Activated CD4-positive, alpha-beta T cell treated with anti-CD3 and anti-CD28 coated beads for 36 hours (primary cell): ENCODE data around the gene FCN1. TPM values are rescaled to one million over a fixed set of nuclear protein-coding genes. Genes with fewer than 3 reads are reported as not detected.

Experiments used
- ATAC-seq: fragments of 200-7000 bp; cut with Tn5 transposase; one replicate; pipeline ENCODE4 v1.10.0; 2021; ENCODE audit warnings: mild to moderate bottlenecking, moderate library complexity
- CTCF ChIA-PET: fragments of 350-600 bp; sonication (Branson Sonifier 250); formaldehyde crosslinking; loops from one replicate; lab custom pipeline; 2021; ENCODE audit warnings: antibody characterized with exemption; lab: Charles Lee
- POLR2A ChIA-PET: fragments of 350-600 bp; sonication (Branson Sonifier 250); formaldehyde crosslinking; loops from one replicate; lab custom pipeline; 2021; ENCODE audit warnings: antibody characterized with exemption, inconsistent platforms; lab: Charles Lee
- DNase-seq: peaks from one replicate; pipeline ENCODE4 v3.0.0-alpha.2; 2020
- H3K27ac Mint-ChIP-seq: one replicate; pipeline ENCODE4 v1.8.0; 2021; ENCODE audit warnings: mixed read lengths
- H3K27me3 Mint-ChIP-seq: one replicate; pipeline ENCODE4 v1.8.0; 2021; ENCODE audit warnings: mixed read lengths
- H3K36me3 Mint-ChIP-seq: one replicate; pipeline ENCODE4 v1.8.0; 2021; ENCODE audit warnings: low read depth, mixed read lengths
- H3K4me1 Mint-ChIP-seq: one replicate; pipeline ENCODE4 v1.8.0; 2021; ENCODE audit warnings: mixed read lengths
- H3K4me3 Mint-ChIP-seq: one replicate; pipeline ENCODE4 v1.8.0; 2021; ENCODE audit warnings: mild to moderate bottlenecking, moderate library complexity, mixed read lengths
- H3K9me3 Mint-ChIP-seq: one replicate; pipeline ENCODE4 v1.8.0; 2021; ENCODE audit warnings: low read depth, mixed read lengths
- intact Hi-C, 2 experiments: fragments of 100-400 bp; cut with DNase I in 1 of 2; cut with micrococcal nuclease in 1 of 2; formaldehyde crosslinking; loops; one replicate each; pipeline versions ENCODE4 v1.14.2 to v1.15.1; 2022 to 2024; cut with DNase I, micrococcal nuclease
- total RNA-seq, 2 experiments: library from RNA; stranded (reverse); gene quantifications; one replicate each; pipeline ENCODE4 v1.2.3, GENCODE V29; 2021

The FCN1 gene
- not detected for total RNA-seq

GRCh38 chr9:134917431-134918373 lies at the start of gene FCN1:
Gene FCN1, minus strand, starts transcription at chr9:134917912. Its CDS starts 41 bp downstream, at chr9:134917871.
- ATAC-seq = no peak
- Mint-ChIP-seq H3K27me3 (no peaks in the 10 kb centered on the region), H3K4me1 (no peaks in the 10 kb centered on the region), H3K4me3 (no peak within 1 kb of the TSS), H3K9me3 (peaks cover 5% of the 10 kb centered on the region), H3K27ac (no peak within 1 kb of the TSS), H3K36me3 (no peaks in the 10 kb centered on the region)
- intact Hi-C loops = no loop called here
- DNase-seq = no peak
- ChIA-PET POLR2A (no interaction called here), CTCF (no interaction called here)

GRCh38 chr9:134966697-134967546 lies 49.2 kb upstream of the FCN1 start:
- H3K36me3 Mint-ChIP-seq = no peaks in the 10 kb centered on the region
- ATAC-seq = no peak
- no peak overlapping the region for H3K4me3 Mint-ChIP-seq
- intact Hi-C loops = no loop called here
- CTCF ChIA-PET = no interaction called here
- no peak overlapping the region for H3K27ac Mint-ChIP-seq
- no peak for DNase-seq
- POLR2A ChIA-PET = no interaction called here
- H3K4me1 Mint-ChIP-seq = no peaks in the 10 kb centered on the region
- no peaks in the 10 kb centered on the region for H3K9me3 Mint-ChIP-seq
- H3K27me3 Mint-ChIP-seq = peaks cover 5% of the 10 kb centered on the region

- Mint-ChIP-seq H3K27me3 (peaks cover 4% of the 10 kb centered on the region), H3K27ac (no peak overlapping the region), H3K36me3 (no peaks in the 10 kb centered on the region), H3K9me3 (no peaks in the 10 kb centered on the region), H3K4me3 (no peak overlapping the region), H3K4me1 (no peaks in the 10 kb centered on the region)
- ATAC-seq (no peak), DNase-seq (no peak)
- CTCF ChIA-PET = no interaction called here
- intact Hi-C loops = no loop called here
- POLR2A ChIA-PET = no interaction called here
Measured at GRCh38 chr9:134966270-134966669, 48.6 kb upstream of the FCN1 start.

- H3K4me3 Mint-ChIP-seq = no peak overlapping the region
- CTCF ChIA-PET = no interaction called here
- H3K27me3 Mint-ChIP-seq = peaks cover 4% of the 10 kb centered on the region
- no peak for DNase-seq
- no peaks in the 10 kb centered on the region for H3K9me3 Mint-ChIP-seq
- no peaks in the 10 kb centered on the region for H3K4me1 Mint-ChIP-seq
- intact Hi-C loops = no loop called here
- POLR2A ChIA-PET = no interaction called here
- no peak for ATAC-seq
- H3K27ac Mint-ChIP-seq = no peak overlapping the region
- H3K36me3 Mint-ChIP-seq = no peaks in the 10 kb centered on the region
Measured at GRCh38 chr9:134965851-134966250, 48.1 kb upstream of the FCN1 start.

GRCh38 chr9:134965411-134965810 lies 47.7 kb upstream of the FCN1 start:
- H3K27me3 Mint-ChIP-seq = peaks cover 4% of the 10 kb centered on the region
- H3K4me1 Mint-ChIP-seq = no peaks in the 10 kb centered on the region
- ATAC-seq (no peak), DNase-seq (no peak)
- ChIA-PET POLR2A (no interaction called here), CTCF (no interaction called here)
- H3K36me3 Mint-ChIP-seq = no peaks in the 10 kb centered on the region
- no peaks in the 10 kb centered on the region for H3K9me3 Mint-ChIP-seq
- no peak overlapping the region for H3K4me3 Mint-ChIP-seq
- intact Hi-C loops = no loop called here
- no peak overlapping the region for H3K27ac Mint-ChIP-seq

GRCh38 chr9:134964271-134965055 lies 46.8 kb upstream of the FCN1 start:
- no peaks in the 10 kb centered on the region for H3K27me3 Mint-ChIP-seq
- no peaks in the 10 kb centered on the region for H3K36me3 Mint-ChIP-seq
- no peak for ATAC-seq
- POLR2A ChIA-PET = no interaction called here
- no peak overlapping the region for H3K4me3 Mint-ChIP-seq
- no peak overlapping the region for H3K27ac Mint-ChIP-seq
- H3K9me3 Mint-ChIP-seq = no peaks in the 10 kb centered on the region
- DNase-seq = no peak
- CTCF ChIA-PET = no interaction called here
- intact Hi-C loops = no loop called here
- H3K4me1 Mint-ChIP-seq = no peaks in the 10 kb centered on the region

- intact Hi-C loops = no loop called here
- no peaks in the 10 kb centered on the region for H3K27me3 Mint-ChIP-seq
- no peaks in the 10 kb centered on the region for H3K36me3 Mint-ChIP-seq
- no peak for DNase-seq
- no peak for ATAC-seq
- H3K9me3 Mint-ChIP-seq = no peaks in the 10 kb centered on the region
- POLR2A ChIA-PET = no interaction called here
- no peak overlapping the region for H3K4me3 Mint-ChIP-seq
- H3K27ac Mint-ChIP-seq = no peak overlapping the region
- CTCF ChIA-PET = no interaction called here
- no peaks in the 10 kb centered on the region for H3K4me1 Mint-ChIP-seq
Measured at GRCh38 chr9:134963546-134963945, 45.8 kb upstream of the FCN1 start.

GRCh38 chr9:134962973-134963364 lies 45.3 kb upstream of the FCN1 start:
- no peak for ATAC-seq
- Mint-ChIP-seq H3K9me3 (no peaks in the 10 kb centered on the region), H3K36me3 (no peaks in the 10 kb centered on the region), H3K4me3 (no peak overlapping the region), H3K27ac (no peak overlapping the region), H3K27me3 (no peaks in the 10 kb centered on the region), H3K4me1 (no peaks in the 10 kb centered on the region)
- no peak for DNase-seq
- intact Hi-C loops = no loop called here
- CTCF ChIA-PET = no interaction called here
- POLR2A ChIA-PET = no interaction called here

GRCh38 chr9:134962065-134962972 lies 44.6 kb upstream of the FCN1 start:
- CTCF ChIA-PET = no interaction called here
- Mint-ChIP-seq H3K4me3 (no peak overlapping the region), H3K36me3 (no peaks in the 10 kb centered on the region), H3K4me1 (no peaks in the 10 kb centered on the region), H3K9me3 (no peaks in the 10 kb centered on the region), H3K27ac (no peak overlapping the region), H3K27me3 (no peaks in the 10 kb centered on the region)
- DNase-seq = no peak
- ATAC-seq = no peak
- intact Hi-C loops = no loop called here
- POLR2A ChIA-PET = no interaction called here

GRCh38 chr9:134961331-134962064 lies 43.8 kb upstream of the FCN1 start:
- Mint-ChIP-seq H3K27me3 (no peaks in the 10 kb centered on the region), H3K9me3 (no peaks in the 10 kb centered on the region), H3K4me1 (no peaks in the 10 kb centered on the region), H3K36me3 (no peaks in the 10 kb centered on the region), H3K27ac (no peak overlapping the region), H3K4me3 (no peak overlapping the region)
- intact Hi-C loops = no loop called here
- no peak for DNase-seq
- ChIA-PET POLR2A (interaction anchor here (0.5 kb wide), 1 partner anchor 471 kb away, joined by 3 read pairs; no protein-coding TSS in a partner anchor), CTCF (no interaction called here)
- no peak for ATAC-seq
